Smooth muscle cell (in vitro differentiated cells): ENCODE measurements around the gene GFY. TPM values are rescaled to one million over a fixed set of nuclear protein-coding genes. Genes with fewer than 3 reads are reported as not detected.

Source experiments
- DNase-seq: peaks from one replicate; lab custom pipeline; 2025; ENCODE audit not compliant: unreplicated experiment; lab: John Stamatoyannopoulos, UW
- H2AFZ ChIP-seq: fragments of 200-600 bp; sonication (generic); 2 replicates; pipeline ENCODE4 v1.6.0; 2016; ENCODE audit warnings: antibody characterized with exemption, low read depth, mild to moderate bottlenecking
- H3F3A ChIP-seq: fragments of 200-600 bp; sonication (generic); 2 replicates; pipeline ENCODE4 v1.6.0; 2017; ENCODE audit warnings: antibody characterized with exemption, low read depth
- H3K27ac ChIP-seq: fragments of 200-600 bp; sonication (generic); 2 replicates; pipeline ENCODE4 v1.5.1; 2016; ENCODE audit warnings: low read depth, mild to moderate bottlenecking
- H3K27me3 ChIP-seq: fragments of 200-600 bp; sonication (generic); 2 replicates; pipeline ENCODE4 v1.6.1; 2016; ENCODE audit warnings: low read depth, mild to moderate bottlenecking
- H3K36me3 ChIP-seq: fragments of 200-600 bp; sonication (generic); 2 replicates; pipeline ENCODE4 v1.5.1; 2016; ENCODE audit warnings: low read depth
- H3K4me1 ChIP-seq: fragments of 200-600 bp; sonication (generic); 2 replicates; pipeline ENCODE4 v1.5.1; 2016; ENCODE audit warnings: low read depth
- H3K4me2 ChIP-seq: fragments of 200-600 bp; sonication (generic); 2 replicates; pipeline ENCODE4 v1.6.0; 2016; ENCODE audit warnings: mild to moderate bottlenecking
- H3K4me3 ChIP-seq: fragments of 200-600 bp; sonication (generic); 2 replicates; pipeline ENCODE4 v1.5.1; 2016; ENCODE audit warnings: mild to moderate bottlenecking
- H3K79me2 ChIP-seq: fragments of 200-600 bp; sonication (generic); 2 replicates; pipeline ENCODE4 v1.6.0; 2016; ENCODE audit warnings: low read depth, mild to moderate bottlenecking
- H3K9ac ChIP-seq: fragments of 200-600 bp; sonication (generic); 2 replicates; pipeline ENCODE4 v1.6.0; 2016; ENCODE audit warnings: low read depth
- H3K9me3 ChIP-seq: fragments of 200-600 bp; sonication (generic); replicated peaks from 2 replicates; pipeline ENCODE4 v1.5.1; 2016; ENCODE audit warnings: low read depth
- H4K20me1 ChIP-seq: fragments of 200-600 bp; sonication (generic); 2 replicates; pipeline ENCODE4 v1.6.0; 2016; ENCODE audit warnings: low read depth
- CTCF ChIP-seq: fragments of 200-600 bp; sonication (generic); IDR thresholded peaks from 2 replicates; pipeline ENCODE4 v1.5.1; 2017; ENCODE audit warnings: borderline replicate concordance, mild to moderate bottlenecking, antibody characterized with exemption; ENCODE audit not compliant: insufficient read depth, poor library complexity, severe bottlenecking
- WGBS: methylation state at CpG from one replicate; pipeline ENCODE4 v1.1.7; 2016; ENCODE audit warnings: low lambda C conversion rate; 5-methylcytosine and 5-hydroxymethylcytosine counted together
- polyA plus RNA-seq: library from polyadenylated mRNA; unstranded; fragments of >200 nt; fragmentation: Nextera tagmentation; extraction: Ambion mirVana; gene quantifications from 2 replicates; pipeline ENCODE4 v1.2.1, GENCODE V29; 2016
- total RNA-seq: library from RNA; depleted of rRNA; stranded (reverse); fragments of >200 nt; gene quantifications from 2 replicates; pipeline ENCODE4 v1.2.3, GENCODE V29; 2014

Gene GFY
- total and polyA plus RNA-seq, 2 experiments from 2014 or later: not detected

DNA sequence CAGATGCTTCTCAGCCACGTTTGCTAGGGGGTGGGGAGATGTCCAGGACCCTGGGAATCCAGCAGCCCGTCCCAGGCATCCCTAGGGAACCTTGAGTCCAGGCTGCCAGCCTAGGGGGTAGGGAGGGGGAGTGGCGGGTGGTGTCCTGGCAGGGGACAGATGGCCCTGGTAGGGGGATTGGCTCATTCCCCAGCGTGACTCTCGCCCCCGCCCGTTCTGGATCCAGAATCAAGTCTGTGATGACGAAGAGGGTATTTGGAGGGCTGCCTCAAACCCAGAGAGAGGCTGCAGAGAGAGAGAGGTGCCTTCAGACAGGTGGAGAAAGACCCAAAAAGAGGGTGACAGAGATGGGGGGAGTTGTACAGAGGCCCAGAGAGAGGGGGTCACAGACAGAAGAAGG, 12.0 kb downstream of the GFY start:
- H3K27ac ChIP-seq: no peak overlapping the region
- no peaks in the 10 kb centered on the region for H3K79me2 ChIP-seq
- no peaks in the 10 kb centered on the region for H3K36me3 ChIP-seq
- TF ChIP-seq CTCF: no peak
- WGBS: 46% methylated on average over 7 of the region's 8 CpGs
- H3K9me3 ChIP-seq: no peaks in the 10 kb centered on the region
- no peak overlapping the region for H3K4me3 ChIP-seq
- no peak overlapping the region for H2AFZ ChIP-seq
- H3K4me1 ChIP-seq: peaks cover 6% of the 10 kb centered on the region
- DNase-seq: no peak
- H3F3A ChIP-seq: peaks cover 6% of the 10 kb centered on the region
- H3K27me3 ChIP-seq: peaks cover 98% of the 10 kb centered on the region
- no peak overlapping the region for H3K9ac ChIP-seq
- no peaks in the 10 kb centered on the region for H4K20me1 ChIP-seq
- no peak overlapping the region for H3K4me2 ChIP-seq

GRCh38 chr19:49438261-49438660, 13.1 kb downstream of the GFY start:
- Histone ChIP-seq H3K9me3 (no peaks in the 10 kb centered on the region), H2AFZ (no peak overlapping the region), H3K36me3 (no peaks in the 10 kb centered on the region), H3K4me2 (no peak overlapping the region), H4K20me1 (no peaks in the 10 kb centered on the region), H3K27ac (no peak overlapping the region), H3K4me3 (no peak overlapping the region), H3K9ac (no peak overlapping the region), H3K4me1 (peaks cover 6% of the 10 kb centered on the region), H3F3A (peaks cover 8% of the 10 kb centered on the region), H3K79me2 (no peaks in the 10 kb centered on the region), H3K27me3 (peaks cover 92% of the 10 kb centered on the region)
- DNase-seq: no peak
- no peak for TF ChIP-seq CTCF
- 28% methylated on average over 4 of the region's 6 CpGs for WGBS

DNA sequence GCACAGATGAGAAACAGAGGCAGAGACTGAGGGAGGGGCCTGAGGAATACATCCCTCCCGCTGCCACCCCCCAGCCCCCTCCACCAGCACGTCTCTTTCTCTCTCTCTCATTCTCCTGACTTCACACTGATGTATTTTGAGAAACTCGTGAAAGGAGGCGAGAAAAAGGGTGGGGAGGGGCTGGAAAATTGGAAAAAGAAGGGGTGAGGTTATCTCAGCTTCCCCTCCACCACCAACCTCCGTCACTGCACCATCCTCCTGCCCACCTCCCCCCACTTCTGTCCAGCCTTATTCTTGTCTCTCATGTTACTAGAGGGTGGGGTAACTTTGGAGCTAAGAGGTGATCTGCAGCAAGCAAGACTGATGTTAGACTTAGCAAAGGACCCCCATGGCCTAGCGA, 14.6 kb downstream of the GFY start:
- no peak overlapping the region for H3K4me2 ChIP-seq
- 68% methylated on average over 6 of the region's 6 CpGs for WGBS
- H3K9ac ChIP-seq: no peak overlapping the region
- TF ChIP-seq CTCF: no peak
- no peaks in the 10 kb centered on the region for H4K20me1 ChIP-seq
- peaks cover 6% of the 10 kb centered on the region for H3K4me1 ChIP-seq
- no peak overlapping the region for H3K4me3 ChIP-seq
- no peaks in the 10 kb centered on the region for H3K9me3 ChIP-seq
- H3K27ac ChIP-seq: no peak overlapping the region
- H3K36me3 ChIP-seq: no peaks in the 10 kb centered on the region
- DNase-seq: no peak
- H3F3A ChIP-seq: peaks cover 8% of the 10 kb centered on the region
- no peak overlapping the region for H2AFZ ChIP-seq
- H3K79me2 ChIP-seq: no peaks in the 10 kb centered on the region
- peaks cover 76% of the 10 kb centered on the region for H3K27me3 ChIP-seq

- no peak for TF ChIP-seq CTCF
- Histone ChIP-seq H3K27me3 (peaks cover 69% of the 10 kb centered on the region), H2AFZ (no peak overlapping the region), H3K79me2 (no peaks in the 10 kb centered on the region), H3K36me3 (no peaks in the 10 kb centered on the region), H3K4me2 (peak overlapping the region; percentile 96), H3K4me1 (peaks cover 6% of the 10 kb centered on the region), H3K4me3 (no peak overlapping the region), H3K9me3 (no peaks in the 10 kb centered on the region), H3F3A (peaks cover 8% of the 10 kb centered on the region), H3K9ac (no peak overlapping the region), H3K27ac (no peak overlapping the region), H4K20me1 (no peaks in the 10 kb centered on the region)
- WGBS: 43% methylated on average over 19 of the region's 19 CpGs
- DNase-seq: no peak
Measured at GRCh38 chr19:49440439-49441209, 15.4 kb downstream of the GFY start.
